OCI-LY7 (cell line): ENCODE results near the gene XRCC5. TPM values are rescaled to one million over a fixed set of nuclear protein-coding genes. Genes with fewer than 3 reads are reported as not detected.

Experiments used
- BruUV-seq: library from RNA; stranded (reverse); fragments of 400-500 nt; replicated peaks from 2 replicates; lab custom pipeline; 2021; lab: Mats Ljungman, UMichigan
- CTCF ChIA-PET: fragments of 300-600 bp; sonication (Branson Sonifier 250); formaldehyde crosslinking; loops from one replicate; lab custom pipeline; 2022; ENCODE audit warnings: antibody characterized with exemption; ENCODE audit not compliant: unreplicated experiment; lab: Charles Lee
- POLR2A ChIA-PET: fragments of 300-600 bp; sonication (Branson Sonifier 250); formaldehyde crosslinking; loops from one replicate; lab custom pipeline; 2022; ENCODE audit warnings: antibody characterized with exemption; lab: Charles Lee
- DNase-seq: peaks from one replicate; pipeline ENCODE4 v3.0.0-alpha.2; 2015; ENCODE audit warnings: low spot score
- H2AFZ ChIP-seq: fragments of 200-600 bp; sonication (generic), shearing (Covaris generic); 2 replicates; pipeline ENCODE4 v1.6.1; 2014; ENCODE audit warnings: mild to moderate bottlenecking, antibody characterized with exemption, low read length, moderate library complexity
- H3K27ac ChIP-seq: fragments of 200-600 bp; sonication (generic); 2 replicates; pipeline ENCODE4 v1.5.1; 2014; ENCODE audit warnings: mixed run types, low read depth, mild to moderate bottlenecking, moderate library complexity, low read length, inconsistent platforms; ENCODE audit not compliant: poor library complexity, severe bottlenecking
- H3K36me3 ChIP-seq: fragments of 200-600 bp; sonication (generic); 2 replicates; pipeline ENCODE4 v1.6.1; 2014; ENCODE audit warnings: mild to moderate bottlenecking, antibody characterized with exemption, low read length, moderate library complexity, mixed read lengths; ENCODE audit not compliant: insufficient read depth
- H3K4me1 ChIP-seq: fragments of 200-600 bp; sonication (generic); 2 replicates; pipeline ENCODE4 v1.5.1; 2014; ENCODE audit warnings: mild to moderate bottlenecking, low read length; ENCODE audit not compliant: insufficient read depth, poor library complexity, severe bottlenecking
- H3K4me2 ChIP-seq: fragments of 200-600 bp; sonication (generic); 2 replicates; pipeline ENCODE4 v1.6.1; 2014; ENCODE audit warnings: mild to moderate bottlenecking, low read length
- H3K4me3 ChIP-seq: fragments of 200-600 bp; sonication (generic); 2 replicates; pipeline ENCODE4 v1.5.1; 2014; ENCODE audit warnings: mild to moderate bottlenecking, low read depth, low read length; ENCODE audit not compliant: poor library complexity, severe bottlenecking
- H3K79me2 ChIP-seq: fragments of 200-600 bp; sonication (generic); 2 replicates; pipeline ENCODE4 v1.6.1; 2016; ENCODE audit warnings: low read depth, mild to moderate bottlenecking, low read length, moderate library complexity, mixed read lengths; ENCODE audit not compliant: insufficient read depth
- H3K9me2 ChIP-seq: fragments of 200-600 bp; sonication (generic); 2 replicates; pipeline ENCODE4 v1.6.1; 2016; ENCODE audit warnings: mild to moderate bottlenecking, low read length, mixed read lengths; ENCODE audit not compliant: insufficient read depth
- H3K9me3 ChIP-seq: fragments of 200-600 bp; sonication (generic); 2 replicates; pipeline ENCODE4 v1.6.1; 2014; ENCODE audit warnings: mild to moderate bottlenecking, mixed run types, low read length, mixed read lengths
- H4K20me1 ChIP-seq: fragments of 200-600 bp; sonication (generic); 2 replicates; pipeline ENCODE4 v1.6.1; 2014; ENCODE audit warnings: mild to moderate bottlenecking, antibody characterized with exemption, low read length, moderate library complexity, mixed read lengths; ENCODE audit not compliant: insufficient read depth
- CTCF ChIP-seq: fragments of 200-600 bp; sonication (generic); conservative IDR thresholded peaks from 2 replicates; pipeline ENCODE4 v1.5.1; 2014; ENCODE audit warnings: mild to moderate bottlenecking, antibody characterized with exemption, low read length, moderate library complexity, mixed read lengths
- EZH2phosphoT487 ChIP-seq: fragments of 200-600 bp; sonication (generic); IDR thresholded peaks from 2 replicates; pipeline ENCODE4 v1.6.1; 2018; ENCODE audit warnings: low read depth, borderline replicate concordance, mild to moderate bottlenecking, mixed run types, antibody characterized with exemption, low read length, moderate library complexity, mixed read lengths
- intact Hi-C: fragments of 100-400 bp; cut with micrococcal nuclease; formaldehyde crosslinking; loops from one replicate; pipeline ENCODE4 v1.10.0; 2022; ENCODE audit not compliant: unreplicated experiment
- total RNA-seq, 2 experiments: library from RNA; depleted of rRNA in 1 of 2; stranded (reverse); fragments of >200 nt in 1 of 2; shearing (Covaris generic) in 1 of 2; gene quantifications; 2 replicates each; pipeline ENCODE4 v1.2.3, GENCODE V29; 2014 to 2022

The XRCC5 gene
- total RNA-seq, 2 experiments from 2014 or later = 174 to 344 TPM

- no TSS peak for BruUV-seq
- H4K20me1 ChIP-seq = peaks cover 40% of the 10 kb centered on the region
- no peak overlapping the region for H3K4me2 ChIP-seq
- H3K9me3 ChIP-seq = no peaks in the 10 kb centered on the region
- H3K79me2 ChIP-seq = peaks cover 77% of the 10 kb centered on the region
- no peak overlapping the region for H2AFZ ChIP-seq
- TF ChIP-seq CTCF (no peak), EZH2phosphoT487 (no peak)
- no peak overlapping the region for H3K27ac ChIP-seq
- CTCF ChIA-PET = no interaction called here
- intact Hi-C loops = loop anchor here (5.0 kb wide), 1 partner anchor 40 kb away; no protein-coding TSS in a partner anchor
- no peaks in the 10 kb centered on the region for H3K9me2 ChIP-seq
- peaks cover 32% of the 10 kb centered on the region for H3K4me1 ChIP-seq
- no peak for DNase-seq
- POLR2A ChIA-PET = interaction anchor here (0.5 to 1.2 kb wide), 5 partner anchors 10 to 1353 kb away, joined by 3 to 7 read pairs (median 3); no protein-coding TSS in a partner anchor
- no peak overlapping the region for H3K4me3 ChIP-seq
- peaks cover 100% of the 10 kb centered on the region for H3K36me3 ChIP-seq
Measured at GRCh38 chr2:216117561-216118340, 8.6 kb downstream of the XRCC5 start.

DNA sequence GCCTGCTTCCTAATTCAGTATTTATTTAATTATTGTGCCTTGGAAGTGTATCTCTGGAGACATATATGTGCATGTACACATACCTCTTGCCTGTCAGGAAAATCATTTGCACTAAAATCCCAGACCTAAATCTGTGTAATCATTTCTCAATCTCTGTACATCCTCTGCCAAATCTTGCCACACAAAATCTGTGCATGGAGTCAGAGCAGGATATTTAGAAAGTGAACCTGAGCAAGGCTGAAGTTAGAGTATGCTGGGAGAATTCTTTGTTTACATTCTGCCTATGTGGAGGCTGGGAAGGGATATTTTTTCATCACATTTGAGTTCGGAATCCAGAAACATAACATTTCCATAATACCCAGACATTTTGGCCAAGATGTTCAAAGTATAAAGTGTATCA lies 9.3 kb downstream of the XRCC5 start:
- Histone ChIP-seq H3K4me2 (no peak overlapping the region), H3K9me2 (no peaks in the 10 kb centered on the region), H3K79me2 (peaks cover 77% of the 10 kb centered on the region), H2AFZ (no peak overlapping the region), H3K4me1 (peaks cover 25% of the 10 kb centered on the region), H3K36me3 (peaks cover 100% of the 10 kb centered on the region), H4K20me1 (peaks cover 45% of the 10 kb centered on the region), H3K9me3 (no peaks in the 10 kb centered on the region), H3K27ac (no peak overlapping the region), H3K4me3 (no peak overlapping the region)
- intact Hi-C loops = loop anchor here (5.0 kb wide), 1 partner anchor 39 kb away; no protein-coding TSS in a partner anchor
- no TSS peak for BruUV-seq
- no peak for DNase-seq
- POLR2A ChIA-PET = interaction anchor here (0.7 to 1.2 kb wide), 2 partner anchors 9 to 388 kb away, joined by 3 read pairs; no protein-coding TSS in a partner anchor
- no peak for TF ChIP-seq EZH2phosphoT487
- no peak for TF ChIP-seq CTCF
- CTCF ChIA-PET = no interaction called here

DNA sequence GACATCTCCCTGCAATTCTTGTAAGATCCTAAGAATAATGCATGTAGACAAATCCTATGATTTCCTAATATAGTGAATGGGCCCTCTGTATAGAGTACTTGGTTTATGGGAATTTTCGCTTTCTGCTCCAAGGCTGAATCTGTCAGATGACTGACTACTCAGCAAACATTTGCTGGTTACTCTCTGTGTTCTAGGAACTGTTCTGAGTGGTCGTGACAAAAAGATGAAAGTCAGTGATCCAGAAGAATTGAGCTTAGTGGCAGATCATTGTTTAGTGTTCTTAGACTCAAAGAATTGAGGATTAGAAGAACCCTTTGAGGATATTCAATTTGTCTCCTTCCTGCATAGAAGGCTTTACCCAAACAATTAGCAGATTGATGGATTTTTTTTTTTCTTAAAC lies 10.0 kb downstream of the XRCC5 start:
- Histone ChIP-seq H3K27ac (no peak overlapping the region), H3K4me1 (peaks cover 18% of the 10 kb centered on the region), H4K20me1 (peaks cover 51% of the 10 kb centered on the region), H3K36me3 (peaks cover 100% of the 10 kb centered on the region), H3K4me2 (no peak overlapping the region), H3K79me2 (peaks cover 76% of the 10 kb centered on the region), H3K9me3 (no peaks in the 10 kb centered on the region), H2AFZ (no peak overlapping the region), H3K4me3 (no peak overlapping the region), H3K9me2 (no peaks in the 10 kb centered on the region)
- TF ChIP-seq EZH2phosphoT487 (no peak), CTCF (no peak)
- intact Hi-C loops = loop anchor here (5.0 kb wide), 1 partner anchor 38 kb away; no protein-coding TSS in a partner anchor
- no peak for DNase-seq
- CTCF ChIA-PET = no interaction called here
- BruUV-seq = no TSS peak
- POLR2A ChIA-PET = no interaction called here
